ENCODE data around the gene LMO2.

DNA sequence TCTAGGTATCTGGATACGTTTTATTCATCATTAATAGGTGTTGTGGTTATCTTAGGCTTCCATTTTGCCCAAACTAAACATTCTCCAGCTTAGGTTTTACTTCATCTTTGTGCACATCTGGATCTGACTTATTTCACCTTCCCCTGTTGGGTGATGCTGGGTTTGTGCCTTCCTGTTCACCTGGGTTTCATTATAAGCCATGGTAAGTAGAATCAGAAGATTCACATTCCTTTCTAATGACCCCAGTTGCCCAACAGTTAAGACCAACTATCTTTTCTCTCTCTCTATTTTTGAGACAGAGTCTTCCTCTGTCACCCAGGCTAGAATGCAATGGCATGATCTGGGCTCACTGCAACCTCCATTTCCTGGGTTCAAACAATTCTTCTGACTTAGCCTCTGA lies 44.6 kb downstream of the LMO2 start:
- TF ChIP-seq POLR2AphosphoS5 (IDR thresholded peaks at IDR 0.05; ENCODE audit: low read depth, low read length) = no peak
- TF ChIP-seq, protein P1, sequence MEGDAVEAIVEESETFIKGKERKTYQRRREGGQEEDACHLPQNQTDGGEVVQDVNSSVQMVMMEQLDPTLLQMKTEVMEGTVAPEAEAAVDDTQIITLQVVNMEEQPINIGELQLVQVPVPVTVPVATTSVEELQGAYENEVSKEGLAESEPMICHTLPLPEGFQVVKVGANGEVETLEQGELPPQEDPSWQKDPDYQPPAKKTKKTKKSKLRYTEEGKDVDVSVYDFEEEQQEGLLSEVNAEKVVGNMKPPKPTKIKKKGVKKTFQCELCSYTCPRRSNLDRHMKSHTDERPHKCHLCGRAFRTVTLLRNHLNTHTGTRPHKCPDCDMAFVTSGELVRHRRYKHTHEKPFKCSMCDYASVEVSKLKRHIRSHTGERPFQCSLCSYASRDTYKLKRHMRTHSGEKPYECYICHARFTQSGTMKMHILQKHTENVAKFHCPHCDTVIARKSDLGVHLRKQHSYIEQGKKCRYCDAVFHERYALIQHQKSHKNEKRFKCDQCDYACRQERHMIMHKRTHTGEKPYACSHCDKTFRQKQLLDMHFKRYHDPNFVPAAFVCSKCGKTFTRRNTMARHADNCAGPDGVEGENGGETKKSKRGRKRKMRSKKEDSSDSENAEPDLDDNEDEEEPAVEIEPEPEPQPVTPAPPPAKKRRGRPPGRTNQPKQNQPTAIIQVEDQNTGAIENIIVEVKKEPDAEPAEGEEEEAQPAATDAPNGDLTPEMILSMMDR (IDR thresholded peaks at IDR 0.05) = no peak
- no peak for TF ChIP-seq SIN3A (IDR thresholded peaks at IDR 0.05; ENCODE audit: borderline replicate concordance, insufficient read depth, low read depth, low read length)
- TF ChIP-seq, protein P2, sequence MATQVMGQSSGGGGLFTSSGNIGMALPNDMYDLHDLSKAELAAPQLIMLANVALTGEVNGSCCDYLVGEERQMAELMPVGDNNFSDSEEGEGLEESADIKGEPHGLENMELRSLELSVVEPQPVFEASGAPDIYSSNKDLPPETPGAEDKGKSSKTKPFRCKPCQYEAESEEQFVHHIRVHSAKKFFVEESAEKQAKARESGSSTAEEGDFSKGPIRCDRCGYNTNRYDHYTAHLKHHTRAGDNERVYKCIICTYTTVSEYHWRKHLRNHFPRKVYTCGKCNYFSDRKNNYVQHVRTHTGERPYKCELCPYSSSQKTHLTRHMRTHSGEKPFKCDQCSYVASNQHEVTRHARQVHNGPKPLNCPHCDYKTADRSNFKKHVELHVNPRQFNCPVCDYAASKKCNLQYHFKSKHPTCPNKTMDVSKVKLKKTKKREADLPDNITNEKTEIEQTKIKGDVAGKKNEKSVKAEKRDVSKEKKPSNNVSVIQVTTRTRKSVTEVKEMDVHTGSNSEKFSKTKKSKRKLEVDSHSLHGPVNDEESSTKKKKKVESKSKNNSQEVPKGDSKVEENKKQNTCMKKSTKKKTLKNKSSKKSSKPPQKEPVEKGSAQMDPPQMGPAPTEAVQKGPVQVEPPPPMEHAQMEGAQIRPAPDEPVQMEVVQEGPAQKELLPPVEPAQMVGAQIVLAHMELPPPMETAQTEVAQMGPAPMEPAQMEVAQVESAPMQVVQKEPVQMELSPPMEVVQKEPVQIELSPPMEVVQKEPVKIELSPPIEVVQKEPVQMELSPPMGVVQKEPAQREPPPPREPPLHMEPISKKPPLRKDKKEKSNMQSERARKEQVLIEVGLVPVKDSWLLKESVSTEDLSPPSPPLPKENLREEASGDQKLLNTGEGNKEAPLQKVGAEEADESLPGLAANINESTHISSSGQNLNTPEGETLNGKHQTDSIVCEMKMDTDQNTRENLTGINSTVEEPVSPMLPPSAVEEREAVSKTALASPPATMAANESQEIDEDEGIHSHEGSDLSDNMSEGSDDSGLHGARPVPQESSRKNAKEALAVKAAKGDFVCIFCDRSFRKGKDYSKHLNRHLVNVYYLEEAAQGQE (IDR thresholded peaks at IDR 0.05; ENCODE audit: insufficient read depth in 1 of 2, low read depth in 2 of 2, low read length in 1 of 2) = no peak
- no peak for TF ChIP-seq TCF7L2 (IDR thresholded peaks at IDR 0.05; ENCODE audit: low read depth, low read length)
